Measurements from ENCODE around the gene APBB3.

- TF ChIP-seq POLR2A (IDR thresholded peaks at IDR 0.05): no peak
- TF ChIP-seq CTCF (IDR thresholded peaks at IDR 0.05): no peak
Observed at GRCh38 chr5:140602147-140602546, 37.7 kb upstream of the APBB3 start.

Data from thyroid gland (tissue), 4 donors.